Measurements from ENCODE around the gene CMKLR1.

Gene CMKLR1

GRCh38 chr12:108257610-108258106 lies 81.5 kb downstream of the CMKLR1 start:
- DNase-seq = no peak

GRCh38 chr12:108257004-108257403 lies 82.1 kb downstream of the CMKLR1 start:
- no peak for DNase-seq

- no peak for DNase-seq
These were observed 83.9 kb downstream of the CMKLR1 start for GRCh38 chr12:108255252-108255602.

- DNase-seq = no peak
These were observed 84.4 kb downstream of the CMKLR1 start for GRCh38 chr12:108254517-108255251.

- no peak for DNase-seq
These were observed 85.1 kb downstream of the CMKLR1 start for GRCh38 chr12:108254030-108254429.

GRCh38 chr12:108253540-108253939 lies 85.6 kb downstream of the CMKLR1 start:
- DNase-seq = peak; percentile 4

GRCh38 chr12:108252523-108252922 lies 86.6 kb downstream of the CMKLR1 start:
- DNase-seq = no peak

GRCh38 chr12:108248011-108248410 lies 91.1 kb downstream of the CMKLR1 start:
- DNase-seq = no peak

- DNase-seq = no peak
These were observed 92.0 kb downstream of the CMKLR1 start for GRCh38 chr12:108247130-108247529.

GRCh38 chr12:108241986-108242703 lies 97.0 kb downstream of the CMKLR1 start:
- DNase-seq = no peak

GRCh38 chr12:108240928-108241327 lies 98.2 kb downstream of the CMKLR1 start:
- no peak for DNase-seq

GRCh38 chr12:108240027-108240785 lies 98.9 kb downstream of the CMKLR1 start:
- no peak for DNase-seq

- DNase-seq = no peak
These were observed 99.7 kb downstream of the CMKLR1 start for GRCh38 chr12:108239378-108239777.

GRCh38 chr12:108238474-108238873 lies 100.6 kb downstream of the CMKLR1 start:
- no peak for DNase-seq

All from NCI-H748 treated with DMSO at 0.1 percent for 48 hours (cell line).